ENCODE data around the gene ERO1B. TPM values are rescaled to one million over a fixed set of nuclear protein-coding genes. Genes with fewer than 3 reads are reported as not detected.
"Not testable (repeated sequence)": the region's sequence is repeated elsewhere in the genome, so short reads cannot be mapped to it uniquely, and the experiment has no call there.

Gene ERO1B, protein sequence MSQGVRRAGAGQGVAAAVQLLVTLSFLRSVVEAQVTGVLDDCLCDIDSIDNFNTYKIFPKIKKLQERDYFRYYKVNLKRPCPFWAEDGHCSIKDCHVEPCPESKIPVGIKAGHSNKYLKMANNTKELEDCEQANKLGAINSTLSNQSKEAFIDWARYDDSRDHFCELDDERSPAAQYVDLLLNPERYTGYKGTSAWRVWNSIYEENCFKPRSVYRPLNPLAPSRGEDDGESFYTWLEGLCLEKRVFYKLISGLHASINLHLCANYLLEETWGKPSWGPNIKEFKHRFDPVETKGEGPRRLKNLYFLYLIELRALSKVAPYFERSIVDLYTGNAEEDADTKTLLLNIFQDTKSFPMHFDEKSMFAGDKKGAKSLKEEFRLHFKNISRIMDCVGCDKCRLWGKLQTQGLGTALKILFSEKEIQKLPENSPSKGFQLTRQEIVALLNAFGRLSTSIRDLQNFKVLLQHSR
- polyA plus RNA-seq (2011; rRNA removed) (0.74 and 2.2 TPM in 2 replicates), polyA minus RNA-seq (2011; rRNA and poly(A)+ RNA removed) (0.31 and 0.43 TPM in 2 replicates)

DNA sequence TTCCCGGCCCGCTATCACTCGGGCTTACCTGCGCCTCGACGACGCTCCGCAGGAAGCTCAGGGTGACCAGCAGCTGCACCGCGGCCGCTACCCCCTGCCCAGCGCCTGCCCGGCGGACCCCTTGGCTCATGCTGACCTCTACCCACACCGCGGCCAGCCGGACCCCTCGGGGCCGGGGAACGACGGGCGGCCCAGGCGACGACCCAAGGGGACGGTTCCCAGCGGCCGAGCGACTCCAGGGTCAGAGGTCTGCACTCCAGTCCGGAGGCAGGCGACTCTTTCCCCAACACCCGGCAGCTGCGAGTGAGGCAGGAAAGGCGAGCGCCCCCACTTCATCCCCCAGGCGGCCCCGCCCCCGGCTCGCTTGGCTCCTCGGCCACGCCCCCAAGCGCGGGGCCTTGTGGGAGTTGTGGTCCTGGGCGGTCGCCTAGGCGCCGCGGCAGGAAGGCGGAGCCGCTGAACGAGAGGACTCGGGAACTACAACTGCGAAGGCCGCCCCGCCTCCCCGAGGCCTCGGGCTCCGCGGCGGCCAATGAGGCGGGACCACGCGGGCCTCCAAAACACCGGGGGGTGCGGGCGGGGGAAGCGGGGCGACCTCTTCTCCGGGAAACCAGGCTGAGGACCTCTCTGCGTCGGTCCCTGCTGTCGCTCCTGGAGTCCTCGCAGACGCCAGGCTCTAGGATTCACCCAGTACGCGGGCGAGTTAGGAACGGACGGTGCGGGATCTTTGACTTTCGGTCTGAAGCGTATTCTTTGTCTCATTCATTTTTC is at the start of gene ERO1B:
Gene ERO1B, minus strand, starts transcription at position 305 of the 771 bp plus-strand sequence. Its CDS starts 175 bp downstream, at position 130.
- Histone ChIP-seq H3K4me3 (ENCODE audit: low read depth, low read length) (peak within 1 kb of the TSS; percentile 83), H3K27me3 (ENCODE audit: control insufficient read depth, insufficient read depth, low read length) (peaks cover 10% of the 10 kb centered on the region), H3K36me3 (ENCODE audit: control insufficient read depth, insufficient read depth, low read length) (no peaks in the 10 kb centered on the region)
- TF ChIP-seq, protein P1, sequence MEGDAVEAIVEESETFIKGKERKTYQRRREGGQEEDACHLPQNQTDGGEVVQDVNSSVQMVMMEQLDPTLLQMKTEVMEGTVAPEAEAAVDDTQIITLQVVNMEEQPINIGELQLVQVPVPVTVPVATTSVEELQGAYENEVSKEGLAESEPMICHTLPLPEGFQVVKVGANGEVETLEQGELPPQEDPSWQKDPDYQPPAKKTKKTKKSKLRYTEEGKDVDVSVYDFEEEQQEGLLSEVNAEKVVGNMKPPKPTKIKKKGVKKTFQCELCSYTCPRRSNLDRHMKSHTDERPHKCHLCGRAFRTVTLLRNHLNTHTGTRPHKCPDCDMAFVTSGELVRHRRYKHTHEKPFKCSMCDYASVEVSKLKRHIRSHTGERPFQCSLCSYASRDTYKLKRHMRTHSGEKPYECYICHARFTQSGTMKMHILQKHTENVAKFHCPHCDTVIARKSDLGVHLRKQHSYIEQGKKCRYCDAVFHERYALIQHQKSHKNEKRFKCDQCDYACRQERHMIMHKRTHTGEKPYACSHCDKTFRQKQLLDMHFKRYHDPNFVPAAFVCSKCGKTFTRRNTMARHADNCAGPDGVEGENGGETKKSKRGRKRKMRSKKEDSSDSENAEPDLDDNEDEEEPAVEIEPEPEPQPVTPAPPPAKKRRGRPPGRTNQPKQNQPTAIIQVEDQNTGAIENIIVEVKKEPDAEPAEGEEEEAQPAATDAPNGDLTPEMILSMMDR (IDR thresholded peaks at IDR 0.05; ENCODE audit: insufficient read depth, low read depth, low read length) = 0 out of 2 replicates have a peak, but pooled peaks have one; percentile 9
- ChIA-PET POLR2A (no interaction called here), CTCF (no interaction called here)
- DNase-seq (ENCODE audit: low read depth) = peak; percentile 53

DNA sequence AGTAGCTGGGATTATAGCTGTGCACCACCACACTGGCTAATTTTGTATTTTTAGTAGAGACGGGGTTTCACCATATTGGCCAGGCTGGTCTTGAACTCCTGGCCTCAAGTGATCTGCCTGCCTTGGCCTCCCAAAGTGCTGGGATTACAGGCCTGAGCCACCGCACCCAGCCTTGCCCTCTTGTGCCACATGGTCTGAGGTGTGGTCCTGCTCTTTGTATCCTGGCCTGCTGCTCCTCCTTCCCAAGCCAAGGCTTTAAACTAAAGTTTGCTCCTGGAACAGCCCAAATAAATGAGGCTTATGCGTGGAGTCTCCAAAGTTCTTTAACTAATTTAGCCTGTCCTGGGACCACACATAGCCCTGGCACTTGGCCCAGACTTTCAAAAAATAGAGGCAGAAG is 49.7 kb upstream of the ERO1B start:
- DNase-seq (ENCODE audit: low read depth); H3K27me3 ChIP-seq (ENCODE audit: control insufficient read depth, insufficient read depth, low read length); H3K36me3 ChIP-seq (ENCODE audit: control insufficient read depth, insufficient read depth, low read length); CTCF ChIA-PET; H3K4me3 ChIP-seq (ENCODE audit: low read depth, low read length); POLR2A ChIA-PET: not testable (repeated sequence)

DNA sequence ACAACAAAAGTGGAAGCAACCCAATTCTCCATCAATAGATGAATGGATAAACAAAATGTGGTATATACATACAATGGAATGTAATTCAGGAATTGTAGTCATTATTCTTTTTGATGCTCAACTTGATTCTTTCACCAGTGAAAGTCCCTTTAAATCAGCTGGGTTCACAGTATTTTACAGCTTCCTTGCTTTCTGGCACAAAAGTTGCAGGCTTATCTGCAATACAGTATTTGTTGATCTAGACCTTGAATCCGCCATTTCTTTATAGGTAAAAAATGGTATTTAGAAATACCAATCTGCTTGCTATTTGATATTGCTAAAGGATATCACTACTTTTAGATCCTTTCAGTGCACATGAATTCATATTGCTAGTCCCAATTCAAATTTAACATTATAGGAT is 44.7 kb upstream of the ERO1B start:
- H3K36me3 ChIP-seq (ENCODE audit: control insufficient read depth, insufficient read depth, low read length) = no peaks in the 10 kb centered on the region
- TF ChIP-seq, protein P1 (IDR thresholded peaks at IDR 0.05; ENCODE audit: insufficient read depth, low read depth, low read length) = no peak
- DNase-seq (ENCODE audit: low read depth) = no peak
- ChIA-PET POLR2A (no interaction called here), CTCF (no interaction called here)
- H3K4me3 ChIP-seq (ENCODE audit: low read depth, low read length) = no peak overlapping the region
- H3K27me3 ChIP-seq (ENCODE audit: control insufficient read depth, insufficient read depth, low read length) = no peaks in the 10 kb centered on the region

DNA sequence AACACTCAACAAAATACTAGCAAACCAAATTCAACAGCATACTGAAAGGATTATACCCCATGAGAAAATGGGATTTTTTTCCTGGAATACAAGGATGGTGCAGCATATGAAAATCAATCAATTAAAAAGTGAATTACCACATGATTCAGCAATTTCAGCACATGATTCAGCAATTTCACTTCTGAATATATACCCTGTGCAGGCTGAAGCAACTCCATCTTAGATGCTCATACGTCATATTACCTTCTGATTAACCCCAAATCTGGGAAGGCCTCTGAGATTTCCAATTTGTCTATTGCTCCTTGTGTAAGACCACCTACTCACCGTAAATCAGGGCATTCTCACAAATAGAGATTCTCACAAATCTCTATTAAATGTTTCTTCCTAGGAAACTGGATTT is 43.8 kb upstream of the ERO1B start:
- H3K27me3 ChIP-seq (ENCODE audit: control insufficient read depth, insufficient read depth, low read length) = no peaks in the 10 kb centered on the region
- TF ChIP-seq, protein P1 (IDR thresholded peaks at IDR 0.05; ENCODE audit: insufficient read depth, low read depth, low read length) = no peak
- no peak overlapping the region for H3K4me3 ChIP-seq (ENCODE audit: low read depth, low read length)
- no peaks in the 10 kb centered on the region for H3K36me3 ChIP-seq (ENCODE audit: control insufficient read depth, insufficient read depth, low read length)
- ChIA-PET CTCF (no interaction called here), POLR2A (interaction anchor here (0.7 kb wide), 1 partner anchor 1051 kb away, joined by 4 read pairs; no protein-coding TSS in a partner anchor)
- no peak for DNase-seq (ENCODE audit: low read depth)

DNA sequence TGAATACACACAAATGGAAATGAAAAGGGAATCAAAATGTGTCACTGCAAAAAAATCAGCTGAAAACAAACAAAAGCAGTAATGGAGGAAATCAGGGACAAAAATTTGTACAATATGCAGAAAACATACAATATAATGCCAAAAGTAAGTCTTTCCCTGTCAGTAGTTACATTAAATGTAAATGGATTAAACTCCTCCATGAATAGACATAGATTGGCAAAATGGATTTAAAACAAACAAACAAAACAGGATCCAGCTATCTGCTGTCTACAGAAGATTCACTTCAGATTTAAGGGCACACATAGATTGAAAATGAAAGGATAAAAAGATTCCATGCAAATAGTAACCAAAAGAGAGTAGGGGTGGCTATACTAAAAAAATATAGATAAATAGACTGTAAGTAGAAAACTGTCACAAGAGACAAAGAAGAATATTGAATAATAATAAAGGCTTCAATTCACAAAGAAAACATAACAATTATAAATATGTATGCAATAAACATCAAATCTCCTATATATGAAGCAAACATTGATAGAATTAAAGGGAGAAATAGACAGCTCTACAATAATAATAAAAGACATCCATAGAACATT is 42.2 kb upstream of the ERO1B start:
- TF ChIP-seq, protein P1 (IDR thresholded peaks at IDR 0.05; ENCODE audit: insufficient read depth, low read depth, low read length) = no peak
- Histone ChIP-seq H3K4me3 (ENCODE audit: low read depth, low read length) (no peak overlapping the region), H3K36me3 (ENCODE audit: control insufficient read depth, insufficient read depth, low read length) (no peaks in the 10 kb centered on the region), H3K27me3 (ENCODE audit: control insufficient read depth, insufficient read depth, low read length) (no peaks in the 10 kb centered on the region)
- ChIA-PET CTCF (no interaction called here), POLR2A (no interaction called here)
- DNase-seq (ENCODE audit: low read depth) = no peak
